ENCODE results near the gene KLC1.
A peak's percentile ranks its signal among the peaks of the same experiment; 100 is the strongest.
"Not testable (repeated sequence)": the region's sequence is repeated elsewhere in the genome, so short reads cannot be mapped to it uniquely, and the experiment has no call there.

The KLC1 gene

DNA sequence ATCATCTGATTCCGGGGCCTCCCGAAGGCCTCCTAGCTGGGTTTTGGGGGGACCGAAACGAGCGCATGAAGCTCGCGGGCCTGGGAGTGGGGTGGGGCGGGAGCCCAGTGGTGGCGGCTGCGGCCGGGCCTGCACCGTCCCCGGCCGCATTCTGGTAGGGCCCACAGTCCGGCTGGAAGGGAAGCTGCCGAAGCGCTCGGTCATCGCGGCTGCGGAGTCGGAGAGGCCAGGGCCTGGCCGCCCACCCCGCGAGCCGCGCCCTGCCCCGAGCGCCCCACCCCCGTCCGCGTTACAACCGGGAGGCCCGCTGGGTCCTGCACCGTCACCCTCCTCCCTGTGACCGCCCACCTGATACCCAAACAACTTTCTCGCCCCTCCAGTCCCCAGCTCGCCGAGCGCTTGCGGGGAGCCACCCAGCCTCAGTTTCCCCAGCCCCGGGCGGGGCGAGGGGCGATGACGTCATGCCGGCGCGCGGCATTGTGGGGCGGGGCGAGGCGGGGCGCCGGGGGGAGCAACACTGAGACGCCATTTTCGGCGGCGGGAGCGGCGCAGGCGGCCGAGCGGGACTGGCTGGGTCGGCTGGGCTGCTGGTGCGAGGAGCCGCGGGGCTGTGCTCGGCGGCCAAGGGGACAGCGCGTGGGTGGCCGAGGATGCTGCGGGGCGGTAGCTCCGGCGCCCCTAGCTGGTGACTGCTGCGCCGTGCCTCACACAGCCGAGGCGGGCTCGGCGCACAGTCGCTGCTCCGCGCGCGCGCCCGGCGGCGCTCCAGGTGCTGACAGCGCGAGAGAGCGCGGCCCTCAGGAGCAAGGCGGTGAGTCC is at the start of gene KLC1:
TSS of gene KLC1 (plus strand) at position 528 of the 819 bp plus-strand sequence. CDS start 25,354 bp downstream, outside the sequence.
- DNase-seq (ENCODE audit: low read depth) = peak; percentile 45

DNA sequence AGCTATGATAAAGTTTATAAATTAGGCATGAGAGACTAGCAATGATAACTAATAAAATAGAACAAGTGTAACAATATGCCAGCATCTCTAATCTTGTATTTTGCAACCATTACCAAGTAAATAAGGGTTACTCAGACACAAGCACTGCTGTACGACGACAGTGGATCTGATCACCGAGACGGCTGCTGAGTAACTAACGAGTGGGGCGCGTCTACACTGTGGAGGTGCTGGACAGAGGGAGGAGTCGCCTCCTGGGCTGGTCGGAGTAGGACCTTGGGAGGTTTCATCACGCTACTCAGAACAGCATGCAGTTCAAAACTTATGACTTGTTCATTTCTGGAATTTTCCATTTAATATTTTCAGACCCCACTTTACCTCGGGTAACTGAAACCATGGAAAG is 47.8 kb upstream of the KLC1 start:
- DNase-seq (ENCODE audit: low read depth) = peak; percentile 63

DNA sequence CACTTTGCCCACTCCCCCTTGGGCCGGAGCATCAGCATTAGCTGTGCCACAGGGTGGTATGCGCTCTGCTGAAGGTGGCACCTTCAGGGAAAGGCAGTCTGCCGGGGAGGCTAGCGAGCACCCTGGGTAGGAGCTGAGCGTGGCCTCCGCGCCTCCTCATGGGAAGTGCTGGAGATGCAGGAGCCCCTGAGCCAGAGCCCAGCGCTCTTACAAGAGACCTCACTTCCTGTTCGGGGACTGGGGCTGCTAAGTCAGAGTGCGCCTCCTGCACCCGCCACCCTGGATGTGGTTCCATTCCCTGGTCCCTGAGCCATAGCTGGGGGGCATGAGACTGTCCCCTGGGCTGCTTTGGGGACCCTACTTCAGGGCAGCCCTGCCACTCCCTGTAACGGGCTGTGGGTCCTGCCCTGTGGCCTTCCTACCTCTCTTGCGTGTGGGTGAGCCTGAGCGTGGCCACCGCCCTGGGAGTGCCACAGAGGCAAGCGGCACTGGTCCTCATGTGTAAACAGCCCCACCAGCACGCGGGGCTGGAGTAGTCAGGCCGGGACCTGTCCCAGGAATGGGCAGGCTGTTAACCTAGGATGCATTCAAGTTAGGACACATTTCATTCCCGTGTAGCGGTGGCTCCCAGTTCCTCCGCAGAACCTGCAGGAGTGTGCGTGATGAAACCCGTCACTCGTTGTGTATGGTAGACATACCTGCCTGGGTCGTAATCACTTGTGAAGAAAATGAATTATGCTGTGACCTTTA is 46.9 kb upstream of the KLC1 start:
- no peak for DNase-seq (ENCODE audit: low read depth)

DNA sequence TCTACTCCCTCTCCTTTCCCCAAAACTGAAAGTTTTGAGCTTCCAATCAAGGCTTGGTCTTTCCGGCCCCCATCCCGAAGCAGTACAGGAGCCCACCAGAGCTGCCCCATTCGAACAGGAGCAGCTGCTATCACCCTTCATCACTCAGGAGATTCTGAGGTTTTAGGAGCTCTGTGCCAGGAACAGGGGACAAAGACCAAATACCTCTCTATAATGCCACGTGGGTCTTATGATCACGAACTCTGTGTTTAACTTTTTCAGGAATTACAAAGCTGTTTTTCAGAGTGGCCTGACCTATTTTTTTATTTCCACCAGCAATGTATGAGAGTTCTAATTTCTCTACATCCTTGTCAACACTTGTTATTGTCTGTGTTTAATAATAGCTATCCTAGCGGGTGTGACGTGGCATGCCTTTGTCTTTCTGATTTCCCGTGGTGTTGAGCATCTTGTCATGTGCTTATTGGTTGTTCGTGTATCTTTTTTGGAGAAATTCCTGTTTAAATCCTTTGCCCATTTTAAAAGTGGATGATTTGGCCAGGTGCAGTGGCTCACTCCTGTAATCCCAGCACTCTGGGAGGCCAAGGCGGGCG is 44.6 kb upstream of the KLC1 start:
- DNase-seq (ENCODE audit: low read depth) = no peak

DNA sequence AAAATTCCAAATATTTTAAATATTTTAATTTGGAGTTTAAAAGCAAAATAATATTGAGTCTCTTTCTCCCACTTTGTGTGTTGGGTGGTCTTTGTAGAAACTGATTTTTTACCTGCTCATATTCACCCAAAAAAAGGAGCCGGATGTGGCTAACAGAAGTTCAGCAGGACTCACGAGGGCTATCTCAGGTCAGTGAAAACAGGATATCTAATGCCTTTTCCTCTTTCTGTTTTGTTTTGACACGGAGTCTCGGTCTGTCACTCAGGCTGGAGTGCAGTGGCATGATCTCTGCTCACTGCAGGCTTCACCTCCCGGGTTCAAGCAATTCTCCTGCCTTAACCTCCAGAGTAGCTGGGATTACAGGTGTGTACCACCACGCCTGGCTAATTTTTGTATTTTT is 35.4 kb upstream of the KLC1 start:
- no peak for DNase-seq (ENCODE audit: low read depth)

DNA sequence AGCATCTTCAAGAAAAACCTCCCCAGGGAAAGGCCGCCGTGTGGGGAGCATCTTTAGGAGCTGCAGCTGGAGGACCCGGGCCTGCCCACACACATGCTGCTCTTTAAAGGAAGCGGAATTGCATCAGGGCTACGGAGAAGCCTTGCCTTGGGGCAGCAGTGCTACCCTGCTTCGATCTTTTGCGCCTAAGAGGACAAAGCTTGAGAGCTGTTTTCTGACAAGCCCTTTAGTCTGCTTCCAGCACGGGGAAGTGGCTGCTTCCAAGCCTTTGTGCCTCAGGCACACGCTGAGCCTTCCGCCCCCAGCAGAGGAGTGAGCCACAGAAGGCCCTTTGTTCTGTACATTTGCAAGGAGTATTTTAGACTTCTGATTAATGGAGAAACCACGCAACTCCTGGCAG is 34.7 kb upstream of the KLC1 start:
- DNase-seq (ENCODE audit: low read depth) = no peak

DNA sequence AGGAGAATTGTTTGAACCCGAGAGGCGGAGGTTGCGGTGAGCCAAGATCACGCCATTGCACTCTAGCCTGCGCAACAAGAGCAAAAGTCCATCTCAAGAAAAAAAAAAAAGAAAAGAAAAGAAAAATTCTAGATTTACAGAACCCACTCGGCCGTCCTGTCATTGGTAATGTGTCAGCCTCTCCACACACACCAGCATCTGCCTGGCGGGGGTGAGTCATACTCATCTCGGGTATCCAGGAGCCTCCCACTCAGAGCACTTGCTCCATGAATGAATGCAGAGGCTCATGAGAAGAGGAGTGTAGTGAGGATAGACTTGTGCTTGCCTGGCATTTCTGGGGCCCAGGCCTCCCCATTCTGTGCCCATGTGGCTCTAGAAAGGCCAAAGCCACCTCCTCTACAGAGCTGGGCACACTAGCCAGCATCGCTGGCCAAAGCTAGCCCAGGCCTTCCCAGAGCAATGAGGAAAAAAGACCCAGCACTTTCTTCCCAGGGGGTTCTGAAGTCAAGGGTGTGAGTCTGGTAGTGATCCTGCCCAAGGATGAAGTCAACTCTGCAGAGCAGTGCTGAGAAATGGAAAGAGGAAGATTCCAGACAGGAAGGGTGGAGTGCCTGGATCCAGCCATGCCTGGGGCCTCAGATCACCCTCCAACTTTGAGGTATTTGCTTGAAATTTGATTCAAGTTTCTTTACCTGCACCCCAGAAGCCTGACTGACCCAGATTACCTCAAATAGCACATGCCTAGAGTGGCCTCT is 31.2 kb upstream of the KLC1 start:
- DNase-seq (ENCODE audit: low read depth) = peak; percentile 87

DNA sequence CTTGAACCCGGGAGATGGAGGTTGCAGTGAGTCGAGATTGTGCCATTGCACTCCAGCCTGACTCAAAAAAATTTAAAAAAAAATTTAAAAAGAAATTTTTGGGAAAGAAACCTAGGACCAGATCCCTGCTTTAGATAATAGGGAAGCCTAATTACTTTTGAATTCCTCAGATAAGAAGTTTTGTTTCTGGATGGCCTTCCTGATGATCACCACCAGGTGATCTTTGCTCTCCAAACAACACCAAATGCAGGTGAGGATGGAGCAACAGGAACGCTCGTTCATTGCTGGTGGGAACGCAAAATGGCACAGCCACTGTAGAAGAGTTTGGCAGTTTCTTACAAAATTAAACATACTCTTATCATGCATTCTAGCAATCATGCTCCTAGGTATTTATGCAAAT is 28.5 kb upstream of the KLC1 start:
- no peak for DNase-seq (ENCODE audit: low read depth)

DNA sequence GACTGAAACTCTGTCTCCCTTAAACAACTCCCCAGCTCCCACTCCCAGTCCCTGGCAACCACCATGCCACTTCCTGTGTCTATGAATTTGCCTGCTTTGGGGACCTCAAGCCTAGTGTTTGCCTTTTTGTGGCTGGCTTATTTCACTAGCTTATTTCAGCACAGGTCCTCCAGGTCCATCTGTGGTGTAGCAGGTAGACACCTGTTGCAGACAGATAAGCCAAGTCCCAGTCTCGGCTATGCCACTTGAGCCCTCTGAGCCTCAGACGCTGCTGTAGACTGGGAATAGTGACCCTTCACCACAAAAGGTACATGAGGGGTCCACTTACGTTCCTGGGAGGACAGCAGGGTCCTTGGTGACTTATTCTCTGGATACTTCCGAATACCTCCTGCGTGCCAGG is 24.4 kb upstream of the KLC1 start:
- no peak for DNase-seq (ENCODE audit: low read depth)

DNA sequence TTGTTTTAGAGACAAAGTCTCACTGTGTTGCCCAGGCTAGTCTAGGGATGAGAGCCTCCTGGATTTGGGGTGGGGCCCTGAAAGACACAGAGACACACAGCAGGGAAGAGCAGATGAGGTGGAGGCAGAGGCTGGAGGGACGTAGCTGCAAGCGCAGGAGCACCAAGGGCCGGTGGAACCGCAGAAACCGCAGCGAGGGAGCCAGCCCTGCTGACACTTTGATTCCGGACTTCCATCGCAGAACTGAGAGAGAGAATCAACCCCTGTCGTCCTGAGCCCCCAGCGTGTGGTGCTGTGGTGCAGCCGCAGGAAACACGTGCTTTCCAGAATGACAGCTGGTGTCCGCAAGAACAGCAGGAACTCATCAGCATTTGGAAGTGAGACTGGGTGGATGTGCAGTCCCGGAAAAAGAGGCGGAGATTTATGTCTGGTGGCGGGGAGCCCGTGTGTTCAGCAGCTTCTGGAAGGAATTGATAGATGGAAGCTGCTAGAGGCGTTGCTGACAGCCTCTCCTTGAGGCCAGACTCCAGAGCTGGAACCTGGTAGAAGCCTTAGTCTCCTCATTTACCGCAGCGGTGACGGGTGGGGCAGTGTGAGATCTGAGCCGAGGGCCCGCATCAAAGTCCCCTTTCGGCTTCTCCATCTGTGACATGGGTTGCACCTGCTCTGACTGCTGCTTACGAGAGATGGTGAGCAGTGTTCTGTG is 21.9 kb upstream of the KLC1 start:
- DNase-seq (ENCODE audit: low read depth) = peak; percentile 74

DNA sequence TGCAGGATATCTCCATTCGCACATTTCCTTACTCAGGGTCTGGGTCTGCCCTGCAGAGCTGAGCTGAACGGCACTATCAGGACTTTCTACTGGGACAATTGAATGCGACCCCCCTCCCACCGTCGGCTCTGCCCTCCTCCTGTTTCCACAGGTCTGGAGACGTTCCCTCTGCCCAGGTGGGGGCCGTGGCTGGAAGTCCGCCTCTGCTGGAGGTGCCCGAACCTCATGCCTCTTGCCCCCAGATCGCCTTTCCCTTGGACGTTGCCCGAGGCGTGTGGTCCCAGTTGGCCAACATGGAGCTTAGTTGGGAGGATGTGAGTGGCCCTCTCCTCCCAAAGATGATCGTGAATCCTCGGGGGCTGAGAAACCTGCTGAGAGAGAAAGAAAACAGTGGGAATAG is 21.2 kb upstream of the KLC1 start:
- DNase-seq (ENCODE audit: low read depth) = no peak

DNA sequence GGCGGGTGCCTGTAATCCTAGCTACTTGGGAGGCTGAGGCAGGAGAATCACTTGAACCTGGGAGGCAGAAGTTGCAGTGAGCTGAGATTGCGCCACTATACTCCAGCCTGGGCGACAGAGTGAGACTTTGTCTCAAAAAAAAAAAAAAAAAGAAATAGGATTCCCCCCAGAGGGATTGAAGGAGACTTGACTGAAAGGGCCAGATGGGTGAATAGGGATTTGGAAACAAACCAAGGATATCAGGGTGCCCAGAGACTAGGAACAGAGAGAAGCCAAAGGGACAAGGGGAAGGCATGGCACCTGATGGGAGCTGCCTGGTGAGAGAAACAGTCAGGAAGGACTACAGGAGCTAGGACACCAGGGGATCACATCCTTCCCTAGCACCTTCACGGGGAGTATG is 19.9 kb upstream of the KLC1 start:
- not testable (repeated sequence) for DNase-seq (ENCODE audit: low read depth)

DNA sequence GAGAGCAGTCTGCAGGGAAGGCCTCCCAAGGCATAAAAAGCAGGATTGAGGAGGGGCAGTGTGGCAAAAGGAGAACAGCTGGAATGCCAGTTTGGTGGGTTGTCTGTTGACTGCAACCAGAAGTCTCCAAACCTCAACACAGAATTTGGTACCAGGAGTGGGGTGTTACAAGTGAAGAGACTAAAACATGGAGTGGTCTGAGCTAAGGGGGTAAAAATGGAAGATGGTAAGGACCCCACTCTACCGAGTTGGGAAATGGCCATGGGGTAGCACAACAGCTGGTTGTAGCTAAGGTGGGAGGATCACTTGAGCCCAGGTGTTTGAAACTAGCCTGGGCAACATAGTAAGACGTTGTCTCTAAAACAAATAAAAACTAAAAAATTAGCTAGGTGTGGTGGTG is 17.8 kb upstream of the KLC1 start:
- DNase-seq (ENCODE audit: low read depth) = no peak

DNA sequence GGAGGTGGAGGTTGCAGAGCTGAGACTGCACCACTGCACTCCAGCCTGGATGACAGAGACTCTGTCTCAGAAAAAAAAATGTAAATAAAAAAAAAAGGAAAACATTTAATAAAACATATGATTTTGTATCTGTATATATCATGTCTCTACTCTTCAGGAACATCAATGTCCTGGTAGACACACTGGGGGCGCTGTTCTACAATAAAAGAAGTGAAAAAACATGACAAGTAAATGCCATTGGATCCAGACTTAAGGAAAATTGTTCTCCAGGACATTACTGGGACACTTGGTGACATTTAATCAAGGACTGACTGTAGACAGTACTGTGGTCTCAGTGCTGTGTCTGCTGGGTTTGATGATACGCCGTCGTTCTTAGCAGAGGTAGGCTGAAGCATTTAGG is 15.5 kb upstream of the KLC1 start:
- no peak for DNase-seq (ENCODE audit: low read depth)

DNA sequence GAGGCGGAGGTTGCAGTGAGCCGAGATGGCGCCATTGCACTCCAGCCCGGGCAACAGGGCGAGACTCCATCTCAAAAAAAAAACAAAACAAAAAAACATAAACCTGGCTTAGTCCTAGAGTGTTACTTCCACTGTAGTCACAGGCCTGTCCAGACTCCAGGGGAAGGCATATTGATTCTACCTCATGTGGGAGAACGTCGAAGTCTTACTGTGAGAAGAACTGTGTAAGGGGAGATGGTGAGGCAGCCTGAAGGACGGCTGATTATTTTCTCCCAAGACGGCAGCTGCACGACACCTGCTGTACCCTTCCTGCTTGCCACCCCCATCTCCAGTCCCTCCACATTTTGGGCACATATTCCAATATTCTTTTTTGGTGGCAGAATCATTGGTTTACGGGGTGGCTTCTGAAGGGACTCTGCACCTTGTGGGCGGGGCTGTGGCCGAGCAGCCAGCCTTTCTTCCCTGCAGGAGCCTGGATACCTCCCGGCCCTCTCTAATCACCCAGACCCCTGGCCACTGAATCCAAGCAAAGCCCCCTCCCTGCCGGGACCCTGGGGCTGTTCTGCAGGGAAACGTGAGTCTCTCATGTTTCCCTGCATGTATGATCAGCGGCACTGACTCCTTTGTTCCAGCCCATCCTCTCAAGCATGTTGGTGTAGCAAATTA is 12.2 kb upstream of the KLC1 start:
- DNase-seq (ENCODE audit: low read depth) = no peak

DNA sequence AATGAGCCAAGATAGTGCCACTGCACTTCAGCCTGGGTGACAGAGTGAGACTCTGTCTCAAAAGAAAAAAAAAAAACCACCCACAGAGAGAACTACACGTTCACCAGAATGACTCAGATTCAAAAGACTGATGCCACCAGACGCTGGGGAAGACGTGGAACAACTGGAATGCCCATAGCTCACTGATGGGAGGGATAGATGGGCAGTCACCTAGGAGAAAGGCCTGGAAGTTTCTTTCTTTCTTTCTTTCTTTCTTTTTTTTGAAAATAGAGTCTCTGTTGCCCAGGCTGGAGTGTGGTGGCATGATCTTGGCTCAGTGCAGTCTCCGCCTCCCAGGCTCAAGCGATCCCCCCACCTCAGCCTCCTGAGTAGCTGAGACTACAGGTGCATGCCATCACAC is 10.0 kb upstream of the KLC1 start:
- peak; percentile 34 for DNase-seq (ENCODE audit: low read depth)

DNA sequence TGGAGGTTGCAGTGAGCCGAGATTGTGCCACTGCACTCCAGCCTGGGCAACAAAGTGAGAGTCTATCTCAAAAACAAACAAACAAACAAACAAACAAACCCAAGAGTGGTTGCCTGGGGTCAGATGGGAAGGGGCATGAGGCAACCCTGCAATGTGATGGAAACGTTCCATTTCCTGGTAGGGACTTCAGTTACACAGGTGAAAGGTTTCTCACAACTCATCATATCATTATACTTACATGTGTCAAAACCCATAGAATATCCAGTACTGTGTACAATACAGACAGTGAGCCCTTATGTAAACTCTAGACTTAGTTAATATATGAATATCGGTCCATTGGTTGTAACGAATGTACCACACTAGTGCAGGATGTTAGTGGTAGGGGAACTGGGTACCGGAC is 7.2 kb upstream of the KLC1 start:
- DNase-seq (ENCODE audit: low read depth) = no peak

DNA sequence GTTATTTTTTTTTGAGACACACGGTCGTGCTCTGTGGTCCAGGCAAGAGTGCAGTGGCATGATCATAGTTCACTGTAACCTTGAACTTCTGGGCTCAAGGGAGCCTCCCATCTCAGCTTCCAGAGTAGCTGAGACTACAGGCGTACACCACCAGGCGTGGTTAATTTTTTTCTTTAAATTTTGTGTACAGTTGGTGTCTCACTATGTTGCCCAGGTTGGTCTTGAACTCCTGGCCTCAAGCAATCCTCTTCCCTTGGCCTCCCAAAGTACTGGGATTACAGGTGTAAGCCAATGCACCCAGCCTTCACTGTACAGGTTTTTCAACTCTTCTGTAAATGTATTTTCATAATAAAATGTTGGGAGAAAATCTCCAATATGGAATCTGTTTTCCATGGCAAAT is 5.7 kb upstream of the KLC1 start:
- DNase-seq (ENCODE audit: low read depth) = no peak

DNA sequence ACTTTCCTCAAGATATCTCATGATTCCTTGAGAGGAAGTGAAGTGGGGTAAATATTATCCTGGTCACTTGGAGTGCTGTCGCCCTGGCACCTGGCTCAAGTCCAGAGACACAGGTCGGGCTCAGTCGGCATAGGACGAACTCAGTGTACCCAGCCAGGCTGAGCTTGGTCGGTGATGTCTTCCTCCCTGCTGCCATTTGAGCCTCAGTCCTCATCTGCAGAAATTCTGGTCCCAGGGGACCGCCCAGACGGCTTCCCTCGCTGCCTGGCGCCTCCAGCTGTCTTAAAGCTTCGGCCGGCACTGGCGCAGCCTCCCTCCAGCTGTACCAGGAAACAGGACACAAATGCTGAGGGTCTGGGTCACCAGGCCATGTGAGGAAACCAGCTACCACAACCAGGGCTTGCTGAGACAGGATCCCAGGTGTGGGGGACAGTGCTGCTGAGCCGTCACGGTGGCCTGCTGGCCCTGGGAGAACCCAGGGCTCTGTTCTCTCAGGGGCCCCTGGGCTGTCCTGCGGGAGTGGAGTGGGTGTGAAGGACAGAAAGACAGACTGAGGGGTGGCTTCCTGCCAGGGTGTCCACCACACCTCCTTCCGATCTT is 5.0 kb upstream of the KLC1 start:
- no peak for DNase-seq (ENCODE audit: low read depth)

DNA sequence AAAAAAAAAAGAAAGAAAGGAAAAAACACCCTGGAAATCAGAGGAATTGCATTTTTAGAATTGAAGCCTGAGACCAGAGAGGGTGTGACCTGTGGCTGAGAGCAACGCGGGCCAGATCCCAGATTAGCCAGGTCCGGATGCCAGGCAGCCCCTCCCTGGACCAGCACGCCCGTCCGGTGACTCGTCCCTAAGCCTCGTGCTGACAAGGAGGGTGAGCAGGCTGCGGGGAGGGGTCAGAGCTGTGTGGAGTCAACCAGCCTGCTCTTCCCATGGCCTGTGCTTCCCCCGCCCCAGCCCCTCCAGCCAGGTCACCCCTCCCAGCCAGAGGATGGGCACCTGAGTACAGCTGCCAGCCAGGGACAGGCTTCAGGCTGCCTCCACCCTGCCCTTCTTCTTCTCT is 4.2 kb upstream of the KLC1 start:
- peak; percentile 32 for DNase-seq (ENCODE audit: low read depth)

Measured in amniotic epithelial cell (primary cell).